ENCODE results near the gene VEZT.

GRCh38 chr12:95218150-95219133, 835 bp downstream of the VEZT start:
- TF ChIP-seq, protein P1, sequence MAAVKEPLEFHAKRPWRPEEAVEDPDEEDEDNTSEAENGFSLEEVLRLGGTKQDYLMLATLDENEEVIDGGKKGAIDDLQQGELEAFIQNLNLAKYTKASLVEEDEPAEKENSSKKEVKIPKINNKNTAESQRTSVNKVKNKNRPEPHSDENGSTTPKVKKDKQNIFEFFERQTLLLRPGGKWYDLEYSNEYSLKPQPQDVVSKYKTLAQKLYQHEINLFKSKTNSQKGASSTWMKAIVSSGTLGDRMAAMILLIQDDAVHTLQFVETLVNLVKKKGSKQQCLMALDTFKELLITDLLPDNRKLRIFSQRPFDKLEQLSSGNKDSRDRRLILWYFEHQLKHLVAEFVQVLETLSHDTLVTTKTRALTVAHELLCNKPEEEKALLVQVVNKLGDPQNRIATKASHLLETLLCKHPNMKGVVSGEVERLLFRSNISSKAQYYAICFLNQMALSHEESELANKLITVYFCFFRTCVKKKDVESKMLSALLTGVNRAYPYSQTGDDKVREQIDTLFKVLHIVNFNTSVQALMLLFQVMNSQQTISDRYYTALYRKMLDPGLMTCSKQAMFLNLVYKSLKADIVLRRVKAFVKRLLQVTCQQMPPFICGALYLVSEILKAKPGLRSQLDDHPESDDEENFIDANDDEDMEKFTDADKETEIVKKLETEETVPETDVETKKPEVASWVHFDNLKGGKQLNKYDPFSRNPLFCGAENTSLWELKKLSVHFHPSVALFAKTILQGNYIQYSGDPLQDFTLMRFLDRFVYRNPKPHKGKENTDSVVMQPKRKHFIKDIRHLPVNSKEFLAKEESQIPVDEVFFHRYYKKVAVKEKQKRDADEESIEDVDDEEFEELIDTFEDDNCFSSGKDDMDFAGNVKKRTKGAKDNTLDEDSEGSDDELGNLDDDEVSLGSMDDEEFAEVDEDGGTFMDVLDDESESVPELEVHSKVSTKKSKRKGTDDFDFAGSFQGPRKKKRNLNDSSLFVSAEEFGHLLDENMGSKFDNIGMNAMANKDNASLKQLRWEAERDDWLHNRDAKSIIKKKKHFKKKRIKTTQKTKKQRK (IDR thresholded peaks at IDR 0.05; ENCODE audit: low read depth, low read length) = no peak
- TF ChIP-seq RFX5 (IDR thresholded peaks at IDR 0.05; ENCODE audit: low read depth, low read length) = no peak
- TF ChIP-seq EZH2 (IDR thresholded peaks at IDR 0.05; ENCODE audit: borderline replicate concordance, control insufficient read depth, low read depth, low read length) = no peak
- TF ChIP-seq, protein P2, sequence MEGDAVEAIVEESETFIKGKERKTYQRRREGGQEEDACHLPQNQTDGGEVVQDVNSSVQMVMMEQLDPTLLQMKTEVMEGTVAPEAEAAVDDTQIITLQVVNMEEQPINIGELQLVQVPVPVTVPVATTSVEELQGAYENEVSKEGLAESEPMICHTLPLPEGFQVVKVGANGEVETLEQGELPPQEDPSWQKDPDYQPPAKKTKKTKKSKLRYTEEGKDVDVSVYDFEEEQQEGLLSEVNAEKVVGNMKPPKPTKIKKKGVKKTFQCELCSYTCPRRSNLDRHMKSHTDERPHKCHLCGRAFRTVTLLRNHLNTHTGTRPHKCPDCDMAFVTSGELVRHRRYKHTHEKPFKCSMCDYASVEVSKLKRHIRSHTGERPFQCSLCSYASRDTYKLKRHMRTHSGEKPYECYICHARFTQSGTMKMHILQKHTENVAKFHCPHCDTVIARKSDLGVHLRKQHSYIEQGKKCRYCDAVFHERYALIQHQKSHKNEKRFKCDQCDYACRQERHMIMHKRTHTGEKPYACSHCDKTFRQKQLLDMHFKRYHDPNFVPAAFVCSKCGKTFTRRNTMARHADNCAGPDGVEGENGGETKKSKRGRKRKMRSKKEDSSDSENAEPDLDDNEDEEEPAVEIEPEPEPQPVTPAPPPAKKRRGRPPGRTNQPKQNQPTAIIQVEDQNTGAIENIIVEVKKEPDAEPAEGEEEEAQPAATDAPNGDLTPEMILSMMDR (IDR thresholded peaks at IDR 0.05 in 2 of 3, conservative IDR thresholded peaks at IDR 0.05 in 1 of 3; ENCODE audit: control insufficient read depth in 2 of 3, extremely low read depth in 1 of 3, insufficient read depth in 1 of 3, low read depth in 3 of 3, low read length in 3 of 3) = no peak
- TF ChIP-seq SPI1 (IDR thresholded peaks at IDR 0.05; ENCODE audit: borderline replicate concordance, insufficient read depth, low read depth, low read length) = no peak
- no peak for TF ChIP-seq ZBTB4 (CRISPR knock-in tag; IDR thresholded peaks at IDR 0.05)
- no peak for TF ChIP-seq CHD4 (IDR thresholded peaks at IDR 0.05)
- no peak for TF ChIP-seq POLR2AphosphoS5 (IDR thresholded peaks at IDR 0.05; ENCODE audit: low read length)
- TF ChIP-seq ELK1 (IDR thresholded peaks at IDR 0.05; ENCODE audit: low read depth, low read length) = no peak
- no peak for TF ChIP-seq ATF2 (IDR thresholded peaks at IDR 0.05; ENCODE audit: low read length)
